GM18907 (cell line): ENCODE data around the gene OR56A4.
"Not testable (repeated sequence)": the region's sequence is repeated elsewhere in the genome, so short reads cannot be mapped to it uniquely, and the experiment has no call there.

Experiments
- ATAC-seq: cut with Tn5 transposase; IDR thresholded peaks from one replicate; pipeline ENCODE4 v1.9.1; 2021; ENCODE audit warnings: mild to moderate bottlenecking, moderate library complexity; ENCODE audit not compliant: unreplicated experiment

The OR56A4 gene

GRCh38 chr11:5966958-5967357, 39.8 kb downstream of the OR56A4 start:
- no peak for ATAC-seq

GRCh38 chr11:5960704-5961320, 45.9 kb downstream of the OR56A4 start:
- not testable (repeated sequence) for ATAC-seq

DNA sequence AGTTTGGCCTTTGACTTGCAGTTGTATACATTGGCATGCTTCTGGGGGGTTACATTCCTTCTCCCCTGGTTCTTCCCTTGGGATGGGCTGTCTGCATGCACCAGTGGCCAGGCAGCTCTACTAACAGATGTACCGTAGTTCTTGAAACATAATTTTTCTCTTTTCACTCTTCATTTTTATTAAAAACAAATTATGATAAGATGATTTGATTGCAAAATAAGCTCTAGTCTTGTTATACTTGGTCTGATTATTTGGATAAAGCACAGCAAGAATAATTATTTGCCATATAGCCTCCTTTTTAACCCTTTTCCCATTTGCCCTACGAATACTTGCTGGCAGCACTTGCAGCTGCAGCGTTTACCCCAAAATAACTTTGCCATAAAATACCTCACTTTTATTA, 51.2 kb downstream of the OR56A4 start:
- no peak for ATAC-seq
